Memory B cell (primary cell): Measurements from ENCODE around the gene NDOR1.

Source experiments
- ATAC-seq: fragments of 150-1000 bp; cut with Tn5 transposase; 2 replicates; pipeline ENCODE4 v1.10.0; 2021; ENCODE audit warnings: low read depth, mild to moderate bottlenecking, moderate library complexity
- DNase-seq, 2 donors: peaks; one replicate each; pipeline ENCODE4 v3.0.0; 2022; ENCODE audit warnings: low spot score in 2 of 2
- H3K27ac Mint-ChIP-seq: one replicate; pipeline ENCODE4 v1.8.0; 2022; ENCODE audit warnings: mild to moderate bottlenecking, moderate library complexity, mixed read lengths
- H3K27me3 Mint-ChIP-seq: one replicate; pipeline ENCODE4 v1.8.0; 2022; ENCODE audit warnings: mixed read lengths
- H3K36me3 Mint-ChIP-seq: one replicate; pipeline ENCODE4 v1.8.0; 2022; ENCODE audit warnings: mild to moderate bottlenecking, mixed read lengths
- H3K4me1 Mint-ChIP-seq: one replicate; pipeline ENCODE4 v1.8.0; 2022; ENCODE audit warnings: mixed read lengths
- H3K4me3 Mint-ChIP-seq: one replicate; pipeline ENCODE4 v1.8.0; 2022; ENCODE audit warnings: mild to moderate bottlenecking, moderate library complexity, mixed read lengths
- H3K9me3 Mint-ChIP-seq: one replicate; pipeline ENCODE4 v1.8.0; 2022; ENCODE audit warnings: mixed read lengths

The NDOR1 gene

DNA sequence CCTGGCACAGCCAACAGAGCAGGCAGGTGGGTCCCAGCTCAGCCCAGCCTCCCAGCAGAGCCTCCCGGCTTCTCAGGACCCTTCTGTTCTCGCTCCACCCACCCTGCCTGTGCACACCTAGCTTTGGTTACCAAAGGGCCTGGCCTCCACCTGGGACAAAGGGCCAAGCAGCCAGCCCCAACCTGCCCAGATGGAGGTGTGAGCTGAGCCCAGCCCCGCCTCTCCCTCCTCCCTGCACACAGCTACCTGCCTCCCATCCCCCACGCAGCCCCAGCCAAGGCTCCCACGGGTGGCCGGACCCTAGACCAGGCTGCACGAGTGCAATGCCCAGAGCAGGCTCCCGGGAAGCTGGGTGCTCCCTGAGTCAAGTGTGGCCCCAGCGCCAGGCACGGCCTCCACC is 10.6 kb upstream of the NDOR1 start:
- no peak for ATAC-seq
- no peak for DNase-seq
- no peak overlapping the region for H3K4me3 Mint-ChIP-seq
- no peak overlapping the region for H3K27ac Mint-ChIP-seq
- no peaks in the 10 kb centered on the region for H3K27me3 Mint-ChIP-seq
- H3K4me1 Mint-ChIP-seq = peaks cover 9% of the 10 kb centered on the region
- H3K9me3 Mint-ChIP-seq = no peaks in the 10 kb centered on the region
- peaks cover 4% of the 10 kb centered on the region for H3K36me3 Mint-ChIP-seq

DNA sequence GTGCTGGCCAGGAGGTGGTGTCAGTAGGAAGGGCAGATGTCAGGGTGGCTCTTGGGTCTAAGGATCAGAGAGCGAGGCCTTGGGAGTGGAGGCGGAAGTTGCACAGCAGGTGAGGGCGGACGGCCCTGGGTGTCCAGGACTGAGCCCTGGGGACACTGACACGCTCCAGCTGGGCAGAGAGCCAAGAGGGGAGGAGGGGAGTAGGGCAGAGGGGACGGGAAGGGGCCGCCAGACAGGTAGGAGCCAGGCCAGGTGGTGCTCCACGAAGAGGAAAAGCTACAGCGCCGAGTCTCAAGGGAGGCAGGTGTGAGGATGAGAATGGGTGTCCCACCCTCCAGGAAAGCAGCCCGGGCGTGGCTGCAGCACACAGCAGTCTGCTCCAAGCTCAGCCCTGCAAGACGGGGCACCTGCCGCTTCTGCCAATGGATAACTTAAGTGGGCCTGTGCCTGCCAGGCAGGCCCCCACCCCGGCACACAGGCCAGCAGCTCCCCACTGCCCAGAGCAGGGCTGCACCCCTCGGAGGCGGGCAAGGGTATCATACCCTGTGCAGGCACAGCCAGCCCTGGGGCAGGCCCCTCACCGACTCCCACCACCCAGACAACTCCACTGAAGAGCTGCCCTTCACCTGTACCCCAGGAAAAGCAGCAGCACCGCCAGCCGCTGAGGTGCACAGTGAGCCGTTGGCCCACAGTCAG is 9.8 kb upstream of the NDOR1 start:
- DNase-seq = no peak
- Mint-ChIP-seq H3K4me1 (peaks cover 9% of the 10 kb centered on the region), H3K36me3 (peaks cover 4% of the 10 kb centered on the region), H3K27me3 (no peaks in the 10 kb centered on the region), H3K27ac (no peak overlapping the region), H3K9me3 (no peaks in the 10 kb centered on the region), H3K4me3 (no peak overlapping the region)
- no peak for ATAC-seq

DNA sequence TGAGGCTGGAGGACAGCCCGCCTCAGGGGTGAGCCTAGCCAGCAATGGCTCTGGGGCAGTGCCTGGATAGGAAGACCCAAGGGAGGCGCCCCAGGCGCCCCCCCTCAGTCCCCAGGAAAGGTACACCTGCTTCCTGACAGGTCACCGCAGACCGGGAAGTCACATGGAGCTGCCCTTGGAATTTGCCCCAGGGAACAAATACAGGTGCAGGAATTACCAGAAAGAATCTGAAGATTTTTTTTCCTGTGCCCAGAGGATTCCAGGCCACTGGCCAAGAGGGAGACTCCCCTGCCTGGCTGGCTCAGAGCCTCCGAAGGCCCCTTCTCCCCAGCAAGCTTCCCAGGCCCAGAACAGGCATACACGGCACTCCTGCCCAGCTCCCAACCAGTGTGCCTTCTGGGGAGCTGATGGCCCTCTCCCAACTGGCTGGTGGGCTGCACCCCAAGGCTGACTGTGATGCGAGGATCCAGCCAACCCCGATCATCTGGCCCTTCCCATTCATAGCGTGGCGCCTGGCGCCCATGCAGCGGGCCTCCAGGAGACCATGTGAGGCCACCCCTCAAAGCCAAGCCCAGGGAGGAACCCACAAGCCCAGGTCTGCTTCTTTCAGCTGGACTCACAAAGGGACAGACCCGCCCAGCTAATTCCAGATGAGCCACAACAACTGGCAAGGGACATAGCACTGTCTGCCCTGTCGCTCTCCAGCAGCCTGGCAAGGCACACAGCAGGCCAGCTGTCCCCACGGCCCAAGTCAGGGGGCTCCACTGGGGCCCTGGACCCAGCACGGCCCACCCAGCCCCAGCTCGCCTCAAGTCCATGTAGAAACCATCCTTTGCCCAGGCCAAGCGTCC is 7.2 kb upstream of the NDOR1 start:
- no peak overlapping the region for H3K27ac Mint-ChIP-seq
- no peak for DNase-seq

DNA sequence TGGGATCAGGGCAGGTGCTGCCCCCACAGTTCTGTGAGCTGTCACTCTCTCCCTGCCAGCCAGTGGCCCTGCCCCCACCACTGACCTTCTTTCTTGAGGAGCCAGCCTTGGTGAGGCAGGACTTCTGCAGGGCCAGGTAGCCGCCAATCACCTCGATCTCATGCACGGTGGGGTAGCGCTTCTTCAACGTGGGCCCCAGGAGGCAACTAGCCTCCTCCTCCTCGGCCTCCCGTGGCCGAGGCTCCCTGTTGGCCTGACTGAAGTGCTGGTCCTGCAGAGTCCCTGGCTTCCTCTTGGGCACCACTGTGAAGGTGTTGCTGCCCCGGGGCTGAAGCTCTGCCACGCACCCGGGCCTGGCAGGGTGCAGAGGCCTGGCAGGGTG is 6.6 kb upstream of the NDOR1 start:
- Mint-ChIP-seq H3K9me3 (no peaks in the 10 kb centered on the region), H3K27ac (no peak overlapping the region), H3K27me3 (no peaks in the 10 kb centered on the region), H3K4me3 (no peak overlapping the region), H3K4me1 (peaks cover 19% of the 10 kb centered on the region), H3K36me3 (no peaks in the 10 kb centered on the region)
- DNase-seq (no peak), ATAC-seq (no peak)

More for the DNA sequence above, 7.2 kb upstream of the NDOR1 start:
- Mint-ChIP-seq H3K36me3 (no peaks in the 10 kb centered on the region), H3K27me3 (no peaks in the 10 kb centered on the region), H3K4me1 (peaks cover 17% of the 10 kb centered on the region), H3K9me3 (no peaks in the 10 kb centered on the region), H3K4me3 (peak overlapping the region; percentile 27)
- no peak for ATAC-seq

DNA sequence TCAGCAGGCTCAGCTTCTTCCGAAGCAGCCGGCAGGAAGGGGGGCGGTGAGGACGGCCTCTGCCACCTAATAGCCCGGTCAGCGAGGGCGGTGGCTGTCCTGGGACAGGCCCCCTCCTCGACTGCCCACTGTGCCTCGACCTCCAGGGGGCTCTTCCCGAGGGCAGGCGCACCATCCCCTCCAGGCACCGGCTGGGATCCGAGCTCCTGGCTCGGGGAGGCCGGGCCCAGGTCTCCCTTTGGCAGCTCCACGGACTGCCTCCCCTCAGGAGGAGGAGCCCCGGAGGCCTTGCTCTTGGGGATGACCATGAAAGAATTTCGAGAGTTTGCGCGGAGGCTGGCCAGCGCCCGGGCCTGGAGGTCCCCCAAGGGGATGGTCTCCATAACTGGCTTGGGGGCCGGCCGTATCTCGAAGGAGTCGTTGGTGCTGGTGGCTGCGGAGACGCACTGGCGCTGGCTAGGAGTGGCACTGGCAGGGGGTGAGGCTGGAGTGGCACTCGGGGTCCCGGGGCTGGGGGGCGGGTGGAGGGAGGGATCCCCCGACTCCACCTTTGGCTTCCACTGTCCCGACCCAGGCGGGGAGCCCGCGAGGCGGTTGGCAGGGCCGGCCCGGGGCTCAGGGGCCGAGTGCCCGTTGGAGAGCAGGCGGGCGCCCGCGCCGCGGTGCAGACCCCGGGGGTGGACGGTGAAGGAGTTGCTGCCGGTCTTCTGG is 5.9 kb upstream of the NDOR1 start:
- Mint-ChIP-seq H3K36me3 (no peaks in the 10 kb centered on the region), H3K27me3 (no peaks in the 10 kb centered on the region), H3K9me3 (no peaks in the 10 kb centered on the region), H3K27ac (no peak overlapping the region), H3K4me3 (peak overlapping the region; percentile 83), H3K4me1 (peaks cover 22% of the 10 kb centered on the region)
- ATAC-seq = no peak
- no peak for DNase-seq

DNA sequence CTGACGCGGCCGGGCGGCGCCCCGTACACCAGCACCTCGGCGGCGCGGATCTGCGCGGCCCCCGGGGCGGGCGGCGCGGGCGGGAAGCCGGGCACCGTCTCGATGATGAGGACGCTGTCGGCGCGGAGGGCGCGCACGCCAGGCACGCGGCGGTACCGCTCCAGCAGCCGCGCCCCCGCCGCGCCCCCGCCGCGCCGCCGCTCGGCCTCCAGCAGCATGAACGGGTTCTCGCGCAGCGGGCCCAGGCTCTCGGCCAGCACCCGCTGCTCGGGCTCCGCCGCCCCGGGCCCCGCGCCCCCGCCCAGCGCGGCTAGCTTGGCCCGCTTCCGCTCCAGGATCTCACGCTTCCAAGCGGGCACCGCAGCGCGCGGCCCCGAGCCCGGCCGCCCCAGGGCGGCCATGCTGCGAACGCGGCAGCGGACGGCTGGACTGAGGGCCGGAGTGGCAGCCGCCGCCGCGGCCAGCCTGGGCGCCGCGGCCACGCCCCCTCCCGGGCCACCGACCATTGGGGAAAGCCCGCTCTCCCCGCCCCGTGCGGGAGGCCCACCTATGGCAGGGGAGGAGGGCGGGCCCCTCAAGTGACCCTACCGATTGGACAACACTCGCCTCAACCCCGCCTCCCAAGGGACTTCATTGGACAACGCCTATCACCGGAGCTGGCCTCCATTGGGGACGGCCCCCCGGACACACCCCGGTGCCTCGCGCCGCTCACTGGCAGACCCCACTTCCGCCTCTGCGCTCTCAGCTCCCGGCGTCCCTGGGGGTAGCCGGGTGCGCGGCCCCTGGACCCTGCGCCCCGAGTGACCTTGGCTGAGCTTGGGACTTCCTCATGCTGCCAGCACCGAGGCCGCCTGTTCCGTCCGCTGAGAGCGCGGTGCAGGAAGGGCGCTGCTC is 4.9 kb upstream of the NDOR1 start, which contains the start of gene TPRN:
Gene TPRN (minus strand): TSS at position 431 of the 894 bp plus-strand sequence. CDS start 30 bp downstream, at position 401.
- peak; percentile 88 for ATAC-seq
- Mint-ChIP-seq H3K36me3 (no peaks in the 10 kb centered on the region), H3K9me3 (no peaks in the 10 kb centered on the region), H3K4me1 (peaks cover 21% of the 10 kb centered on the region), H3K27ac (peak within 1 kb of the TSS; percentile 81), H3K4me3 (peak within 1 kb of the TSS; percentile 83), H3K27me3 (no peaks in the 10 kb centered on the region)
- peak; percentile 87 to 98 for DNase-seq

DNA sequence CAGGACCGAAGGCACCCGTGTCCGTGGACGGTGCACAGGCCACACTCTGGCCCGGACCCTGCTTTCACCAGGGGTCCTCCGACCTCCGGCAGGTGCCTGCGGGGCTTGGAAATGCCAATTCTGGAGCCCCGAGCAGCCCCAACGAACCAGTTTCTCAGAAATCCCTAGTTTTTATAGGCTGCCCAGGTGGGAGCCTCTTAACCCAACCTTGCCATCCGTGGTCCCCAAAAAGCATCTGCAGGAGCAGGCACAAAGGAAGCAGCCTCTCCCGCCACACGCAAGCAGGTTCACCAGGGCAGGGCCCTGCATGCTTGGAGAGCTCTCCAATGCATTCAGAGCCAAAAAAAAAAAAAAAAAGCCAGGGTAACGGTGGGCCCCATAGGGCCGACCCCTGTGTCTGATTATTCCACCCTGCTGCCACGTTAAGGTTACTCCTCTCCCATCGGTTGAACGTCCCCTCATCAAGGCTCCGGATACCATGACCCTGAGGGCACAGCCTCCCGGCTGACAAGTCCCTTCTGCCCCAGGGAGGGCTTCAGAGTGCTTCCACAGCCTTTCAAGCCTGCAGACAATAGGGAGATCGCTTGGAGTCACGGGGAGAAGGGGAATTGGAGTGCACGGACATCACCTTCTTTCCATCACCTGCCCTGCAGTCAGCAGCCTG is 4.2 kb upstream of the NDOR1 start:
- H3K4me3 Mint-ChIP-seq = peak overlapping the region; percentile 83
- H3K36me3 Mint-ChIP-seq = no peaks in the 10 kb centered on the region
- H3K27me3 Mint-ChIP-seq = no peaks in the 10 kb centered on the region
- H3K4me1 Mint-ChIP-seq = peaks cover 28% of the 10 kb centered on the region
- H3K27ac Mint-ChIP-seq = peak overlapping the region; percentile 81
- no peaks in the 10 kb centered on the region for H3K9me3 Mint-ChIP-seq
- no peak for ATAC-seq
- DNase-seq = no peak

DNA sequence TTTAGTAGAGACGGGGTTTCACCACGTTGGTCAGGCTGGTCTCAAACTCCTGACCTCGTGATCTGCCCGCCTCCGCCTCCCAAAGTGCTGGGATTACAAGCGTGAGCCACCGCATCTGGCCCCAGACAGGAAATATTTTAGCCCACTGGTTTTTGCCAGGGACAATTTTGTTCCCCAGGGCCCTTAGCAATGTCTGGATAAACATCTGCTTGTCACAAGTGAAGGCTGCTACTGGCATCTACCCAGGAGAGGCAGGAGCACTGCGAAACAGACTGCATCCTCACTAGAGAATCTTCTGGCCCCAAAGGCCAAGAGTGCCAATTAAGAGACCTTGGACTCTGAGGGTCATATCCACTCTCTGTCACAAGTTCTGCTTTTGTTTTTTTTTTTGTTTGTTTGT is 2.5 kb upstream of the NDOR1 start:
- H3K9me3 Mint-ChIP-seq = no peaks in the 10 kb centered on the region
- no peaks in the 10 kb centered on the region for H3K27me3 Mint-ChIP-seq
- H3K4me1 Mint-ChIP-seq = peaks cover 39% of the 10 kb centered on the region
- DNase-seq (no peak), ATAC-seq (no peak)
- H3K4me3 Mint-ChIP-seq = no peak overlapping the region
- peaks cover 10% of the 10 kb centered on the region for H3K36me3 Mint-ChIP-seq
- H3K27ac Mint-ChIP-seq = no peak overlapping the region

DNA sequence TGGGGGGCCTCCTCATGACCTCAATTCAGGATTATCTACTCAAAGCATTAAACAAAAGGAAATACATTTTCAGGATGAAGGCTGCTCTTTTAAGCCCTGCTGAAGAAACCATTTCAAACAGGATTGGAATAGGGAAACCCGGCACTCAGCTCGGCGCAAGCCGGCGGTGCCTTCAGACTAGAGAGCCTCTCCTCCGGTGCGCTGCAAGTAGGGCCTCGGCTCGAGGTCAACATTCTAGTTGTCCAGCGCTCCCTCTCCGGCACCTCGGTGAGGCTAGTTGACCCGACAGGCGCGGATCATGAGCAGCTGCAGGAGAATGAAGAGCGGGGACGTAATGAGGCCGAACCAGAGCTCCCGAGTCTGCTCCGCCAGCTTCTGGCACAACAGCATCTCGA is 772 bp upstream of the NDOR1 start:
- ATAC-seq = no peak
- no peak for DNase-seq
- H3K4me3 Mint-ChIP-seq = peak overlapping the region; percentile 93
- no peaks in the 10 kb centered on the region for H3K9me3 Mint-ChIP-seq
- H3K36me3 Mint-ChIP-seq = peaks cover 13% of the 10 kb centered on the region
- H3K27ac Mint-ChIP-seq = peak overlapping the region; percentile 94
- H3K4me1 Mint-ChIP-seq = peaks cover 36% of the 10 kb centered on the region
- H3K27me3 Mint-ChIP-seq = no peaks in the 10 kb centered on the region

DNA sequence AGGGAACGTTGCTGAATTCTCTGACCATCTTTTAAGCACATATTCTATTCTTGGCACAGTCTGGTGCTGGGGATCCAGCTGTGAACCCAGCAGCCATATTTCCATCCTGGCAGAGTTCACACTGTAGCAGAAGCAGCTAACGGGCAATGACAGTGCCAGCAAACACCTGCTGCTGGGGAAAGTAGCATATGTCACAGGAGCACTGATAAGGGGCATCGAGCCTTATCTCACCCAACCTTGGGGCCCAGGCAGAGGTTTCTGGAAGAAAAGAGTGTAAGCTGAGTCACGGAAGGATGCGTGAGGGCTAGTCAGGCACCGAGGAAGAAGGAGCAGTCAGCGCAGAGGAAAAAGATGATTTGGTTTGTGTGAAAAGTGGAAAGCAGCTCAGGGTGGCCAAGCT is 1.1 kb downstream of the NDOR1 start:
- ATAC-seq (no peak), DNase-seq (no peak)
- Mint-ChIP-seq H3K27me3 (no peaks in the 10 kb centered on the region), H3K4me3 (peak overlapping the region; percentile 93), H3K27ac (peak overlapping the region; percentile 94), H3K9me3 (no peaks in the 10 kb centered on the region), H3K36me3 (peaks cover 13% of the 10 kb centered on the region), H3K4me1 (peaks cover 35% of the 10 kb centered on the region)

DNA sequence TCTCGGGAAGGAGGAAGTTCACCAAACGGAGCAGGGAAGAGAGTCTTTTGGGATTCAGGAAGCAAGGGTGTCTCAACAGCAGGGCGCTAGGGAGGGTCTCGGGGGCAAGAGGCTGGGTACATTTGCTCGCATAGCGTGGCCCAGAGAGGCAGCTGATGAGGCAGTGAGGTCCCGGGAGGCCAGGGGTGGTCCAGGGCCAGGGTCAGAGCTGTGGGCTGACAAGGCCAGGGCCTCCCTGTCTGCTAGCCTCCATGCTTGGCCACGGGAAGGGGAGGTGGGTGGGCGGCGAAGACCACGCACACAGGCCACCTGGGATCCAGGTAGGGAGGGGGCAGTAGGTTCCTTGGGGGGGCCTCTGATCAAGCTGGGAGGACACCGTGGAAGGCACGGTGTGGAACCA is 6.0 kb downstream of the NDOR1 start:
- no peak overlapping the region for H3K27ac Mint-ChIP-seq
- H3K4me1 Mint-ChIP-seq = peaks cover 15% of the 10 kb centered on the region
- ATAC-seq (no peak), DNase-seq (no peak)
- no peaks in the 10 kb centered on the region for H3K27me3 Mint-ChIP-seq
- no peak overlapping the region for H3K4me3 Mint-ChIP-seq
- H3K36me3 Mint-ChIP-seq = peaks cover 15% of the 10 kb centered on the region
- no peaks in the 10 kb centered on the region for H3K9me3 Mint-ChIP-seq

DNA sequence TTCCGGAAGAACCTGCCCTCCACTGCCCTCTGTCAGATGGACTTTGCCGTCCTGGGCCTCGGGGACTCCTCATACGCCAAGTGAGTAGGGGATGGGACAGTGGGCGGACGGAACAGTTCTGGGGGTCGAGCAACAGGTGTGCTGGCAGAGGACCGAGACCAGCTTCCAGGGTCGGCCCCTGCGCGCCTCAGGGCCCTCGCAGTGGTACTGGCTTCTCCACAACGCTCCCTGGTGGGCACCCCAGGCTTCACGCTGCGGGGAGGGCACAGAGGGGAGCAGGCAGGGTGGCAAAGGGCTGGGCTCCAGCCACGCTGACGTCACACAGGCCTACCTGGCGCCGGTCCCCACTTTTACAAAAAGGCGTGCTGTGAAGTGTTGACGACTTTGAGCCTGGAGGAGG is 7.0 kb downstream of the NDOR1 start:
- Mint-ChIP-seq H3K27me3 (no peaks in the 10 kb centered on the region), H3K36me3 (peaks cover 6% of the 10 kb centered on the region)

More for the DNA sequence above, 7.0 kb downstream of the NDOR1 start:
- peaks cover 5% of the 10 kb centered on the region for H3K4me1 Mint-ChIP-seq
- H3K9me3 Mint-ChIP-seq = no peaks in the 10 kb centered on the region
- H3K4me3 Mint-ChIP-seq = no peak overlapping the region
- H3K27ac Mint-ChIP-seq = no peak overlapping the region
- no peak for DNase-seq
- no peak for ATAC-seq
